Adrenal gland (tissue), 5 donors: ENCODE data around the gene CNOT8.

Source experiments
- POLR2A ChIP-seq, 2 donors: fragments of 450-650 bp; IDR thresholded peaks; one replicate each; pipeline ENCODE4 v1.6.1; 2017; ENCODE audit warnings: antibody characterized with exemption in 2 of 2, mild to moderate bottlenecking in 2 of 2, moderate library complexity in 1 of 2
- TF ChIP-seq, protein P1 (sequence below), 6 experiments: fragments of 450-650 bp in 4 of 6; fragments of 200-600 bp in 2 of 6; sonication (generic) in 1 of 6; IDR thresholded peaks; 1 replicate in 5 of 6; 2 replicates in 1 of 6; pipeline versions ENCODE4 v1.5.1 to v1.8.0; 2016 to 2021; ENCODE audit warnings: antibody characterized with exemption in 6 of 6, mild to moderate bottlenecking in 2 of 6, moderate library complexity in 1 of 6
- donor health status: DM: no; HTN: no; CAD: no.

DNA sequence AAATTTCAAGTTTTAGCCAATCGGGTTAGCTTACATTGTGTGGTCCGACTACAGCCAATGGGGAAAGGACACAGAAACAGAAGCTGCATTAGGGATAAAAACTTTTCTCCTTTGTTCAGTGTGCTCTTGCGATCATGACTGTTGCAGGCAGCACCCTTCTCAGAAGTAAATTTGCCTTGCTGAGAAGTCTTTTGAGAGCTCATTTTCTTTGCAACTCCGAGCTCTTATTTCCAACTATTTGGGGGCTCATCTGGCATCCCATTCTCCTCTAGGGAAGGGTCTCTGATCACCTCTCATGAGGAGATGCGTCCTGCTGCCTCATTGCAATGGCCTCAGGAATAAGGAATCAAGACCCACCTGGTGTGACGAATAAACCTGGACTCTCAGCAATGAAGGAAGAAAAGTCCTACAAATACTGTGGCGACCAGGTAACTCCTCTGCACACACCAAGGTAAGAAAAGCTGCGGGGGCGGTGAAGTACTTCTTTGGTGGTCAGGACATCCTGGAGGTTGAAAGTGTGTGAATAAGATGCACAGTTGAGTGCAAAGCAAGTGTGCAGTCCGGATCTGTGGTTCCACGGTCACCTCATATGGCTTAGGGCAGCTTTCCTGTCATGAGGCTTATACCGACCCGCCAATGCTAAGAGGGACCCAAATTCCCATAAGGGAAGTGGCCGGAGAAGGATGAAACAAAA lies 20.4 kb downstream of the CNOT8 start:
- TF ChIP-seq, protein P1, sequence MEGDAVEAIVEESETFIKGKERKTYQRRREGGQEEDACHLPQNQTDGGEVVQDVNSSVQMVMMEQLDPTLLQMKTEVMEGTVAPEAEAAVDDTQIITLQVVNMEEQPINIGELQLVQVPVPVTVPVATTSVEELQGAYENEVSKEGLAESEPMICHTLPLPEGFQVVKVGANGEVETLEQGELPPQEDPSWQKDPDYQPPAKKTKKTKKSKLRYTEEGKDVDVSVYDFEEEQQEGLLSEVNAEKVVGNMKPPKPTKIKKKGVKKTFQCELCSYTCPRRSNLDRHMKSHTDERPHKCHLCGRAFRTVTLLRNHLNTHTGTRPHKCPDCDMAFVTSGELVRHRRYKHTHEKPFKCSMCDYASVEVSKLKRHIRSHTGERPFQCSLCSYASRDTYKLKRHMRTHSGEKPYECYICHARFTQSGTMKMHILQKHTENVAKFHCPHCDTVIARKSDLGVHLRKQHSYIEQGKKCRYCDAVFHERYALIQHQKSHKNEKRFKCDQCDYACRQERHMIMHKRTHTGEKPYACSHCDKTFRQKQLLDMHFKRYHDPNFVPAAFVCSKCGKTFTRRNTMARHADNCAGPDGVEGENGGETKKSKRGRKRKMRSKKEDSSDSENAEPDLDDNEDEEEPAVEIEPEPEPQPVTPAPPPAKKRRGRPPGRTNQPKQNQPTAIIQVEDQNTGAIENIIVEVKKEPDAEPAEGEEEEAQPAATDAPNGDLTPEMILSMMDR (IDR thresholded peaks at IDR 0.05): no peak
- TF ChIP-seq POLR2A (IDR thresholded peaks at IDR 0.05): no peak
